ENCODE measurements around the gene C6orf136.
A peak's percentile ranks its signal among the peaks of the same experiment; 100 is the strongest.
"Not testable (repeated sequence)": the region's sequence is repeated elsewhere in the genome, so short reads cannot be mapped to it uniquely, and the experiment has no call there.

The C6orf136 gene

GRCh38 chr6:30615958-30616810, 30.7 kb upstream of the C6orf136 start:
- peak; percentile 47 for DNase-seq

- peak; percentile 100 for DNase-seq
Measured at GRCh38 chr6:30616811-30617564, 29.9 kb upstream of the C6orf136 start, which contains the start of gene PPP1R10. PPP1R10 (minus strand) TSS chr6:30617243; CDS start chr6:30609944, 7,299 bp downstream.

- peak; percentile 97 for DNase-seq
Measured at GRCh38 chr6:30617565-30618269, 29.2 kb upstream of the C6orf136 start, which contains the start of gene MRPS18B. MRPS18B (plus strand) TSS chr6:30617840; CDS start chr6:30617866, 26 bp downstream.

GRCh38 chr6:30618270-30618797, 28.6 kb upstream of the C6orf136 start:
- no peak for DNase-seq

GRCh38 chr6:30619561-30619960, 27.4 kb upstream of the C6orf136 start:
- DNase-seq, result no peak

- no peak for DNase-seq
Measured at GRCh38 chr6:30625511-30625910, 21.4 kb upstream of the C6orf136 start.

- DNase-seq, result peak; percentile 79
Measured at GRCh38 chr6:30626484-30627366, 20.2 kb upstream of the C6orf136 start, which contains the start of gene ATAT1. ATAT1 (plus strand) TSS chr6:30626874.

- no peak for DNase-seq
Measured at GRCh38 chr6:30635834-30636233, 11.1 kb upstream of the C6orf136 start.

- no peak for DNase-seq
Measured at GRCh38 chr6:30640481-30640880, 6.5 kb upstream of the C6orf136 start.

- no peak for DNase-seq
Measured at GRCh38 chr6:30641048-30641447, 5.9 kb upstream of the C6orf136 start.

GRCh38 chr6:30643656-30644055, 3.3 kb upstream of the C6orf136 start:
- DNase-seq, result no peak

- DNase-seq, result no peak
Measured at GRCh38 chr6:30644769-30645168, 2.2 kb upstream of the C6orf136 start.

- no peak for DNase-seq
Measured at GRCh38 chr6:30645989-30646388, 944 bp upstream of the C6orf136 start.

GRCh38 chr6:30647242-30648116, 546 bp downstream of the C6orf136 start:
- peak; percentile 68 for DNase-seq

GRCh38 chr6:30651143-30651542, 4.2 kb downstream of the C6orf136 start:
- DNase-seq, result peak; percentile 64

GRCh38 chr6:30654798-30655742, 8.1 kb downstream of the C6orf136 start:
- DNase-seq, result no peak

- DNase-seq, result no peak
Measured at GRCh38 chr6:30655743-30656094, 8.8 kb downstream of the C6orf136 start.

- peak; percentile 91 for DNase-seq
Measured at GRCh38 chr6:30656513-30656912, 9.6 kb downstream of the C6orf136 start.

GRCh38 chr6:30657454-30657853, 10.5 kb downstream of the C6orf136 start:
- DNase-seq, result no peak

- DNase-seq, result not testable (repeated sequence)
Measured at GRCh38 chr6:30657922-30658321, 11.0 kb downstream of the C6orf136 start.
